ENCODE results near the gene CYP2D6. TPM values are rescaled to one million over a fixed set of nuclear protein-coding genes. Genes with fewer than 3 reads are reported as not detected.

Gene CYP2D6
- total RNA-seq, 2 experiments from 2014 or later, result 7.4 to 7.5 TPM

GRCh38 chr22:42177891-42178336 lies 47.3 kb upstream of the CYP2D6 start:
- H3K36me3 ChIP-seq (ENCODE audit: insufficient read depth, low read length), result peaks cover 32% of the 10 kb centered on the region
- no peaks in the 10 kb centered on the region for H3K27me3 Mint-ChIP-seq
- H3K4me3 ChIP-seq (ENCODE audit: low read length), result no peak overlapping the region
- no peaks in the 10 kb centered on the region for H3K9me3 Mint-ChIP-seq
- intact Hi-C loops (cut with DNase I, micrococcal nuclease), result no loop called here
- no peaks in the 10 kb centered on the region for H3K9me3 ChIP-seq (ENCODE audit: control insufficient read depth in 1 of 2, insufficient read depth in 1 of 2, low read length in 2 of 2)
- H3K4me1 Mint-ChIP-seq (ENCODE audit: low read depth), result peaks cover 78% of the 10 kb centered on the region
- ChIA-PET CTCF (no interaction called here), POLR2A (no interaction called here)
- H3K27ac ChIP-seq (ENCODE audit: low read depth in 1 of 2, low read length in 2 of 2), result no peak overlapping the region
- peak overlapping the region; percentile 74 for H3K27ac Mint-ChIP-seq
- DNase-seq (no peak), ATAC-seq (ENCODE audit: poor library complexity) (no peak)
- H3K4me3 Mint-ChIP-seq, result no peak overlapping the region
- H3K36me3 Mint-ChIP-seq (ENCODE audit: low read depth), result peaks cover 56% of the 10 kb centered on the region
- H3K27me3 ChIP-seq (ENCODE audit: control insufficient read depth in 1 of 2, insufficient read depth in 2 of 2, low read length in 2 of 2), result no peaks in the 10 kb centered on the region
- TF ChIP-seq CTCF (IDR thresholded peaks at IDR 0.05), result no peak
- H3K4me1 ChIP-seq (ENCODE audit: insufficient read depth, low read length), result peaks cover 66% of the 10 kb centered on the region

- Histone ChIP-seq H3K27ac (ENCODE audit: low read depth in 1 of 2, low read length in 2 of 2) (no peak overlapping the region), H3K4me1 (ENCODE audit: insufficient read depth, low read length) (peaks cover 57% of the 10 kb centered on the region), H3K27me3 (ENCODE audit: control insufficient read depth in 1 of 2, insufficient read depth in 2 of 2, low read length in 2 of 2) (no peaks in the 10 kb centered on the region), H3K9me3 (ENCODE audit: control insufficient read depth in 1 of 2, insufficient read depth in 1 of 2, low read length in 2 of 2) (no peaks in the 10 kb centered on the region), H3K36me3 (ENCODE audit: insufficient read depth, low read length) (peaks cover 32% of the 10 kb centered on the region), H3K4me3 (ENCODE audit: low read length) (no peak overlapping the region)
- Mint-ChIP-seq H3K9me3 (no peaks in the 10 kb centered on the region), H3K27me3 (no peaks in the 10 kb centered on the region), H3K4me3 (no peak overlapping the region), H3K27ac (peak overlapping the region; percentile 67), H3K36me3 (ENCODE audit: low read depth) (peaks cover 70% of the 10 kb centered on the region), H3K4me1 (ENCODE audit: low read depth) (peaks cover 79% of the 10 kb centered on the region)
- POLR2A ChIA-PET, result no interaction called here
- CTCF ChIA-PET, result no interaction called here
- DNase-seq (no peak), ATAC-seq (ENCODE audit: poor library complexity) (no peak)
- TF ChIP-seq CTCF (IDR thresholded peaks at IDR 0.05), result no peak
- intact Hi-C loops (cut with DNase I, micrococcal nuclease), result no loop called here
Measured at GRCh38 chr22:42176255-42176915, 45.8 kb upstream of the CYP2D6 start.

GRCh38 chr22:42174062-42174461 lies 43.5 kb upstream of the CYP2D6 start:
- no peak overlapping the region for H3K27ac ChIP-seq (ENCODE audit: low read depth in 1 of 2, low read length in 2 of 2)
- no peaks in the 10 kb centered on the region for H3K9me3 Mint-ChIP-seq
- peaks cover 36% of the 10 kb centered on the region for H3K4me1 ChIP-seq (ENCODE audit: insufficient read depth, low read length)
- no peaks in the 10 kb centered on the region for H3K27me3 Mint-ChIP-seq
- no peak overlapping the region for H3K4me3 ChIP-seq (ENCODE audit: low read length)
- H3K36me3 Mint-ChIP-seq (ENCODE audit: low read depth), result peaks cover 83% of the 10 kb centered on the region
- intact Hi-C loops (cut with DNase I, micrococcal nuclease), result no loop called here
- peaks cover 63% of the 10 kb centered on the region for H3K4me1 Mint-ChIP-seq (ENCODE audit: low read depth)
- POLR2A ChIA-PET, result interaction anchor here (0.6 kb wide), 1 partner anchor 52 kb away, joined by 4 read pairs; no protein-coding TSS in a partner anchor
- H3K36me3 ChIP-seq (ENCODE audit: insufficient read depth, low read length), result peaks cover 33% of the 10 kb centered on the region
- H3K27me3 ChIP-seq (ENCODE audit: control insufficient read depth in 1 of 2, insufficient read depth in 2 of 2, low read length in 2 of 2), result no peaks in the 10 kb centered on the region
- H3K4me3 Mint-ChIP-seq, result no peak overlapping the region
- ATAC-seq (ENCODE audit: poor library complexity) (peak; percentile 44), DNase-seq (peak in 2 of 14 experiments; percentile 32 to 47)
- no peaks in the 10 kb centered on the region for H3K9me3 ChIP-seq (ENCODE audit: control insufficient read depth in 1 of 2, insufficient read depth in 1 of 2, low read length in 2 of 2)
- peak overlapping the region; percentile 54 for H3K27ac Mint-ChIP-seq
- TF ChIP-seq CTCF (IDR thresholded peaks at IDR 0.05), result no peak
- CTCF ChIA-PET, result no interaction called here

Measured in CD4-positive, alpha-beta T cell (primary cell).